ENCODE data around the gene PIGR.

PIGR gene

GRCh38 chr1:206946261-206946660, at the start of gene PIGR:
Gene PIGR (minus strand): TSS chr1:206946466. CDS start chr1:206940531, 5,935 bp downstream.
- H3K9me3 Mint-ChIP-seq = no peaks in the 10 kb centered on the region

GRCh38 chr1:206992790-206993189, 46.5 kb upstream of the PIGR start:
- H3K36me3 Mint-ChIP-seq (ENCODE audit: low read depth) = no peaks in the 10 kb centered on the region
- intact Hi-C loops (cut with micrococcal nuclease) = no loop called here
- H3K27me3 Mint-ChIP-seq = peaks cover 14% of the 10 kb centered on the region
- peaks cover 5% of the 10 kb centered on the region for H3K4me1 Mint-ChIP-seq (ENCODE audit: low read depth)
- H3K9me3 Mint-ChIP-seq = no peaks in the 10 kb centered on the region
- H3K4me3 Mint-ChIP-seq = no peak overlapping the region
- H3K27ac Mint-ChIP-seq = no peak overlapping the region

More at GRCh38 chr1:206946261-206946660, at the start of gene PIGR:
- Mint-ChIP-seq H3K36me3 (ENCODE audit: low read depth) (no peaks in the 10 kb centered on the region), H3K4me1 (ENCODE audit: low read depth) (peaks cover 37% of the 10 kb centered on the region), H3K27me3 (peaks cover 57% of the 10 kb centered on the region), H3K4me3 (no peak within 1 kb of the TSS), H3K27ac (no peak within 1 kb of the TSS)
- intact Hi-C loops (cut with micrococcal nuclease) = no loop called here

- H3K27me3 Mint-ChIP-seq = peaks cover 20% of the 10 kb centered on the region
- H3K4me1 Mint-ChIP-seq (ENCODE audit: low read depth) = peaks cover 5% of the 10 kb centered on the region
- intact Hi-C loops (cut with micrococcal nuclease) = no loop called here
- H3K9me3 Mint-ChIP-seq = no peaks in the 10 kb centered on the region
- no peak overlapping the region for H3K4me3 Mint-ChIP-seq
- no peaks in the 10 kb centered on the region for H3K36me3 Mint-ChIP-seq (ENCODE audit: low read depth)
- no peak overlapping the region for H3K27ac Mint-ChIP-seq
Measured at GRCh38 chr1:206987873-206988272, 41.6 kb upstream of the PIGR start.

GRCh38 chr1:206986885-206987284, 40.6 kb upstream of the PIGR start:
- Mint-ChIP-seq H3K4me3 (no peak overlapping the region), H3K36me3 (ENCODE audit: low read depth) (no peaks in the 10 kb centered on the region), H3K27ac (no peak overlapping the region), H3K27me3 (peaks cover 21% of the 10 kb centered on the region), H3K9me3 (no peaks in the 10 kb centered on the region), H3K4me1 (ENCODE audit: low read depth) (peaks cover 5% of the 10 kb centered on the region)
- intact Hi-C loops (cut with micrococcal nuclease) = no loop called here

GRCh38 chr1:206986402-206986801, 40.1 kb upstream of the PIGR start:
- Mint-ChIP-seq H3K4me3 (no peak overlapping the region), H3K36me3 (ENCODE audit: low read depth) (no peaks in the 10 kb centered on the region), H3K9me3 (no peaks in the 10 kb centered on the region), H3K27ac (no peak overlapping the region), H3K4me1 (ENCODE audit: low read depth) (peaks cover 5% of the 10 kb centered on the region), H3K27me3 (peaks cover 21% of the 10 kb centered on the region)
- intact Hi-C loops (cut with micrococcal nuclease) = no loop called here

- peaks cover 24% of the 10 kb centered on the region for H3K27me3 Mint-ChIP-seq
- intact Hi-C loops (cut with micrococcal nuclease) = no loop called here
- peaks cover 5% of the 10 kb centered on the region for H3K4me1 Mint-ChIP-seq (ENCODE audit: low read depth)
Measured at GRCh38 chr1:206985162-206985749, 39.0 kb upstream of the PIGR start.

GRCh38 chr1:206982216-206982615, 36.0 kb upstream of the PIGR start:
- intact Hi-C loops (cut with micrococcal nuclease) = loop anchor here (1.0 to 5.0 kb wide), 5 partner anchors 45 to 255 kb away; partner anchors contain the start of gene IL20
- H3K27me3 Mint-ChIP-seq = peaks cover 27% of the 10 kb centered on the region
- no peak overlapping the region for H3K27ac Mint-ChIP-seq
- H3K36me3 Mint-ChIP-seq (ENCODE audit: low read depth) = no peaks in the 10 kb centered on the region
- no peak overlapping the region for H3K4me3 Mint-ChIP-seq
- H3K9me3 Mint-ChIP-seq = no peaks in the 10 kb centered on the region
- no peaks in the 10 kb centered on the region for H3K4me1 Mint-ChIP-seq (ENCODE audit: low read depth)

More at GRCh38 chr1:206985162-206985749, 39.0 kb upstream of the PIGR start:
- no peaks in the 10 kb centered on the region for H3K36me3 Mint-ChIP-seq (ENCODE audit: low read depth)
- H3K9me3 Mint-ChIP-seq = no peaks in the 10 kb centered on the region
- no peak overlapping the region for H3K27ac Mint-ChIP-seq
- H3K4me3 Mint-ChIP-seq = no peak overlapping the region

- Mint-ChIP-seq H3K36me3 (ENCODE audit: low read depth) (no peaks in the 10 kb centered on the region), H3K27me3 (peaks cover 31% of the 10 kb centered on the region), H3K4me1 (ENCODE audit: low read depth) (no peaks in the 10 kb centered on the region), H3K4me3 (no peak overlapping the region), H3K27ac (no peak overlapping the region), H3K9me3 (no peaks in the 10 kb centered on the region)
- intact Hi-C loops (cut with micrococcal nuclease) = loop anchor here (5.0 kb wide), 2 partner anchors 42 to 252 kb away; no protein-coding TSS in a partner anchor
Measured at GRCh38 chr1:206979379-206980043, 33.2 kb upstream of the PIGR start.

GRCh38 chr1:206978259-206978658, 32.0 kb upstream of the PIGR start:
- Mint-ChIP-seq H3K27me3 (peaks cover 32% of the 10 kb centered on the region), H3K27ac (no peak overlapping the region)
- intact Hi-C loops (cut with micrococcal nuclease) = no loop called here

GRCh38 chr1:206975306-206975705, 29.0 kb upstream of the PIGR start:
- peaks cover 13% of the 10 kb centered on the region for H3K4me1 Mint-ChIP-seq (ENCODE audit: low read depth)
- no peak overlapping the region for H3K4me3 Mint-ChIP-seq
- no peaks in the 10 kb centered on the region for H3K9me3 Mint-ChIP-seq
- H3K27ac Mint-ChIP-seq = no peak overlapping the region
- peaks cover 38% of the 10 kb centered on the region for H3K27me3 Mint-ChIP-seq
- H3K36me3 Mint-ChIP-seq (ENCODE audit: low read depth) = no peaks in the 10 kb centered on the region
- intact Hi-C loops (cut with micrococcal nuclease) = no loop called here

More at GRCh38 chr1:206978259-206978658, 32.0 kb upstream of the PIGR start:
- Mint-ChIP-seq H3K4me3 (no peak overlapping the region), H3K36me3 (ENCODE audit: low read depth) (no peaks in the 10 kb centered on the region), H3K9me3 (no peaks in the 10 kb centered on the region), H3K4me1 (ENCODE audit: low read depth) (no peaks in the 10 kb centered on the region)

GRCh38 chr1:206974140-206974539, 27.9 kb upstream of the PIGR start:
- H3K27me3 Mint-ChIP-seq = peaks cover 47% of the 10 kb centered on the region
- no peaks in the 10 kb centered on the region for H3K36me3 Mint-ChIP-seq (ENCODE audit: low read depth)
- peaks cover 24% of the 10 kb centered on the region for H3K4me1 Mint-ChIP-seq (ENCODE audit: low read depth)
- no peak overlapping the region for H3K4me3 Mint-ChIP-seq
- no peak overlapping the region for H3K27ac Mint-ChIP-seq
- intact Hi-C loops (cut with micrococcal nuclease) = no loop called here
- H3K9me3 Mint-ChIP-seq = no peaks in the 10 kb centered on the region

- Mint-ChIP-seq H3K27ac (no peak overlapping the region), H3K27me3 (peaks cover 48% of the 10 kb centered on the region), H3K9me3 (no peaks in the 10 kb centered on the region), H3K4me1 (ENCODE audit: low read depth) (peaks cover 38% of the 10 kb centered on the region), H3K4me3 (no peak overlapping the region), H3K36me3 (ENCODE audit: low read depth) (no peaks in the 10 kb centered on the region)
- intact Hi-C loops (cut with micrococcal nuclease) = no loop called here
Measured at GRCh38 chr1:206972728-206973127, 26.5 kb upstream of the PIGR start.

GRCh38 chr1:206971029-206971655, 24.9 kb upstream of the PIGR start:
- H3K4me1 Mint-ChIP-seq (ENCODE audit: low read depth) = peaks cover 49% of the 10 kb centered on the region
- no peaks in the 10 kb centered on the region for H3K9me3 Mint-ChIP-seq
- no peaks in the 10 kb centered on the region for H3K36me3 Mint-ChIP-seq (ENCODE audit: low read depth)
- no peak overlapping the region for H3K4me3 Mint-ChIP-seq
- intact Hi-C loops (cut with micrococcal nuclease) = no loop called here
- peaks cover 37% of the 10 kb centered on the region for H3K27me3 Mint-ChIP-seq
- H3K27ac Mint-ChIP-seq = no peak overlapping the region

- no peaks in the 10 kb centered on the region for H3K9me3 Mint-ChIP-seq
- no peaks in the 10 kb centered on the region for H3K36me3 Mint-ChIP-seq (ENCODE audit: low read depth)
- intact Hi-C loops (cut with micrococcal nuclease) = no loop called here
- peaks cover 49% of the 10 kb centered on the region for H3K4me1 Mint-ChIP-seq (ENCODE audit: low read depth)
- no peak within 1 kb of the TSS for H3K4me3 Mint-ChIP-seq
- peaks cover 41% of the 10 kb centered on the region for H3K27me3 Mint-ChIP-seq
- H3K27ac Mint-ChIP-seq = peak within 1 kb of the TSS; percentile 75
Measured at GRCh38 chr1:206970446-206970845, 24.2 kb upstream of the PIGR start, which contains the start of gene FCAMR. Gene FCAMR (minus strand): TSS chr1:206970460. CDS start chr1:206970125, 335 bp downstream.
